Measurements from ENCODE around the gene FXYD6.
"Not testable (repeated sequence)": the region's sequence is repeated elsewhere in the genome, so short reads cannot be mapped to it uniquely, and the experiment has no call there.

FXYD6 gene

DNA sequence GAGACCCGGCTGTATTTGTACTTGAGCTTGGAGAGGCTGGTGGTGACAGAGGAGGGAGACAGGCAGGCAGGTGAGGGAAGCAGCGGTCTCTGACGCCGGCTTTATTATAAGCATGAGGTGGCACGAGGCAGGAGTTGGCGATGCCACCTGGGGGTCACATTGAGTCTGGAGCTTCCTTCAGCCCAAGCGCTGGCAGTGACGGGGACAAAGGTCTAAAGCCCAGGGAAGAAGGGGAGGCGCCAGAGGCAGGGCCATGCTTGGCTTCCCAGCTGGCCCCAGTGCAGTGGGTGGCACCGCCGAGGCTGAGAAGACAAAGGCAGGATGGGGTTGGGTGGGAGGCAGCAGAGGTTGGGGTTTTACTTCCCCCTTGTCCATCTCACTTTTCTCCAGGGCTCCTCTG, 56.4 kb downstream of the FXYD6 start:
- DNase-seq (ENCODE audit: extremely low read depth in 1 of 2, low read depth in 1 of 2), result no peak

GRCh38 chr11:117819096-117820040, 57.1 kb downstream of the FXYD6 start:
- DNase-seq (ENCODE audit: extremely low read depth in 1 of 2, low read depth in 1 of 2), result no peak

DNA sequence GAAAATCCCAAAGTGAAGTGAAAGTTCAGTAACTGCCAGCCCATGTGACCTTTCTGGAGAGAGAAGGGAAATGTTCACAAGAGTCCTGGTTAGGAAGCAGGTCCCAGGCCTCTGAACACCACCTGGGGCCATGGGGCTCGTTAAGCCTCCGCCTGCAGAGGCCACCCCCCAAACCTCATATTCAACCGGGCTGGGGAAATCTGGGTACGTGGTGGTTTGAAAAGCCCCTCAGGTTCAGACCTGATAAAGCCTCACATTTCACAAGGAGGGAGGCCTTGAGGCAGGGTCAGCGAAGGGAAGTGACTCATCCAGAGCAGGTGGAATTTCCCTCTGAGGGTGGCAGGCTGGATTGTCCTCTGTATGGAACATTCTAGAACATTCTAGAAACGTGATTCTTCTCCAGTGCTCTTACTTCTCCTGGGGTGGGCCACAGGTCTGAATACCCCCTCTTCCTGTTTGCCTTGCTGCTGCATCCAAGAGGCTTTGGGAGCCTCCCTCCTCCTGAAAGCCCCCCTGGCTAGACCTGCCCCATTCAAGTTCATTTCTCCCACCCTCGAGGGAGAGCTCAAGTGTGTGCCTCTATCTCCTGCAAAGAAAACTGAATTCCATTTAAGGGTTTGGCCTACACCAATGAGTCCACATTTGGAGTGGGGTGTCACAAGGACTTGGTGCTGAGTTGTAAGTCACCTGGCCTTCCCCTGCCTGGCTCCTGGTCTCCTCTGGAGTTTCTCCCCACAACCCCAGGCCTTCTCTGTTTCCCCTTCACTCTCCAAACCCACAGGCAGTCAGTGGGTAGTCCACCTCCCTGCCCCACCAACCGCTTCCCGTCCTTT, 58.2 kb downstream of the FXYD6 start:
- DNase-seq (ENCODE audit: extremely low read depth in 1 of 2, low read depth in 1 of 2), result no peak

DNA sequence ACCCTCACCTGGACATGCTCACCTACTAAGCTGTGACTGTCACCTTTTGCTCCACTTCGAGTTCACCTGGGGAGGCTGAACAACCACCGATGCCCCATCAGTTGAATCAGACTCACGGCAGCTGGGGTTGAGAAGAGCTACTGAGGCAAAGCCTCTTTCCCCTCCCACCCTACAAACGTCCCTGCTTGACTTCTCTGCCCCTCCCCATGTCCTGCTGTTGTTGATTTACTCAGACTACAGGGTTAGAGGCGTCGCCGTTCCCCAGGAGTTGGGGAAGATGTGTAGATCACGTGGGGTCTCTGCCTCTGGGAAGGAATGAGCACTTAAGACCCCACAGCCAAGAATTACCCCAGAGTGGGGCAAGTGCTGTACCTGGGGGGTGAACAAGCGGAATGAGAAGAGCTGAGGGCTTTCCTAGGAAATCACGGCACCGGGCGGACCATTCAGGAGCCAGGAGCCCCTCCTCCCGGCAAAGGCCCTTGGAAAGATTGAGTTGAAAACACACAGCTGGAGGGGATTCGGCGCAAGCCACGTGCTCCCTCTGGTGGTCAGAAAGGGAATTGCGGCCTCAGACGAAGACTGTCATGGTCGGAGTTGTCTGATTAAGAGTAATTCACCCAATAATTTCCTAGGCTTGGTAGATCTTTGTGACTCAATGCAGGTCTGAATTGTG, 59.0 kb downstream of the FXYD6 start:
- DNase-seq (ENCODE audit: extremely low read depth in 1 of 2, low read depth in 1 of 2), result peak; percentile 55 to 76

DNA sequence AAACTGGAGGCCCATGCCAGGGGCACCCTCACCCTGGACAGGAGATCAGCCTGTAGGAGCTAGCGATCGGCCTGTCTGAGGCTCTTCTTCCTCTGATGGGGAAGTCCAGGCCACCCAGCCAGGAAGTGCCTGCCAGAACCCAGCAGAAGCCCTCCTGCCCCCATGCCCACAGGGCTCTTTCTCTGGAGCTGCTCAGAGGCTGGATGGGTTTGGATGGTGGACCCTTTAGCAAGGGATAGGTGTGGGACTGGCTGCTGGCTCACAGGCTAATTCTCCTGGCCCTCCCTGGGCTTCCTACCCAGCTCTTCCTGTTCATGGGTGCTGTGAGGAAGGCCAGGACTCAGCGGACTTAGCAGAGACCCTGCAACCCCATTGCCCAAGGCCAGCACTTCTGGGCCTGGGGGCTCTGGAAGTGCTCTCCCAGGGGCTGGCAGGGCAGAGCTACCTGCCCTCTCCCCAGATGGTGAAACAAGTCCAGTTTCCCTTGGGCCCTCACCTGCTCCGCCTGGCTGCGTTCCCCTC, 59.6 kb downstream of the FXYD6 start:
- no peak for DNase-seq (ENCODE audit: extremely low read depth in 1 of 2, low read depth in 1 of 2)

DNA sequence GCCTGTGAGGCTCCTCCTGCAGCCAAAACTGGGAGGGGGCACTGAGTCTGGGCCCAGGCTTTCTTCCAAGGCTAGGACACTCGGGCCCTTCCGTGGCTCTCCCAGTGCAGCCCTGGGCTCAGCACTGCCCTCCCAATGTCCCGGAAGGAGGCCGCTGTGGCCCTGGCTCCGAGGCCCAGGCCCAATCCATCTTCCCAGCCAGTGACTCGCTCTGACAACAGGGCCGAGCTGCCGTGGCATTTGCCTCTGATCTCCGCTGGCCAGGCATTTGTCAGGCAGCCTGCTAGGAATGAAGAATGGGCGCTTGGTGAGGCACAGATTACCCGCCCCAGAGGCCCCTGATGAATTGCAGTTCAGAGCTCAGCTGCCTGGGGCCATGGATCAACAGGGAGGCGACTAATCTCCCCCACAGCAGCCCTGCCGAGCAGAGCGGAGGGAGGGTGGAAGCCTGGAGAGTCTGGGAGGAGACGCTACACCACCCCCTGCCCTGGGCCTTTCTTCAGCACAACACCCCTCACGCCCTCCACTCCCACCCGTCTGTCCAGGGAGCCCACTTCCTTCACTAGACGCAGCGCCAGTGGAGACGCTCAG, 60.2 kb downstream of the FXYD6 start:
- no peak for DNase-seq (ENCODE audit: extremely low read depth in 1 of 2, low read depth in 1 of 2)

GRCh38 chr11:117815262-117815803, 61.1 kb downstream of the FXYD6 start:
- peak; percentile 32 to 42 for DNase-seq (ENCODE audit: extremely low read depth in 1 of 2, low read depth in 1 of 2)

DNA sequence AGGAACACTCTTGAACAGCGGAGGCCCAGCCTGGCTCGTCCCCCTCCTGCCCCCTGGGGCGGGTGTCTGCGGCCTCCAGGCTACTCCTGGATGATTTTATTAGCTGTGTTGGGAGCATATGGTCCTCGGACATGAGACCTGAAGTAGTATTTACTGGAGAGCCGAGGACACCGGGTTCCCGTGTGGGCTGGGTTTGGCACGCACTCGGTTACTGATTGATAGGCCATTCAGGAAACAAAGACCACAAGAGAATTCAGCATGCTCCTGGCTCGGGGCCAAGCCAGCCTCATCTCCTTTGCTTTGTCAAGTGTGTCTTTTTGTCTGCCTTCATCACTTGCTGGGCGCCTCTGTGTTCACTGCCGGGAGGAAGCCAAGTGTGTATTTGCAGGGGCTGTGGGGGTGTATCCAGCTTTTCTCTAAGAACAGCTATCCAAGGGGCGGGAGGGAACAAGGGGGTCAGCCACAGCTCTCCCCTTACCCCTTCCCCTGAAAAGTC, 61.6 kb downstream of the FXYD6 start:
- peak; percentile 62 to 74 for DNase-seq (ENCODE audit: extremely low read depth in 1 of 2, low read depth in 1 of 2)

DNA sequence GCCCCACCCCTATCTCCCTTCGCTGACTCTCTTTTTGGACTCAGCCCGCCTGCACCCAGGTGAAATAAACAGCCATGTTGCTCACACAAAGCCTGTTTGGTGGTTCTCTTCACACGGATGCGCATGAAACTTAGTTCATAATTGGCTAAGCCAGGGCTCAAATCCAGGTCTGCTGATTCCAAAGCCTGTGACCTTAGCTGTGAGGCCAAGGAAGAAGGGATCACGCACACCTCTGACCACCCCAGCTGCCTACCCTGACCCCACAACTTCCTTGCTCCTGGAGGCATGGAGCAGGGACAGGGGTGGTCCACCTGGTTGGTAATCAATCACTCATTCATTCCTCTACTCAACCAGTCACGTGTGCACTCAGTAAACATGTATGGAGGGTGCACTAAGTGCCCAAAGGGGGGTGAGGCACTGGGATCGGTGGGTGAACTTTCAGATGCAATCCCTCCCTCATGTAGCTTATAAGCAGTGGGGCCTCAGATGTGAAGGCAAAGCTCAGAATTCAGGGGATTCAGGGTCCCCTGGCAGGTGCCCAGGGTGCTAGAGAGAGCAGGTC, 62.2 kb downstream of the FXYD6 start:
- no peak for DNase-seq (ENCODE audit: extremely low read depth in 1 of 2, low read depth in 1 of 2)

GRCh38 chr11:117810056-117810451, 66.4 kb downstream of the FXYD6 start:
- not testable (repeated sequence) for DNase-seq (ENCODE audit: extremely low read depth in 1 of 2, low read depth in 1 of 2)

DNA sequence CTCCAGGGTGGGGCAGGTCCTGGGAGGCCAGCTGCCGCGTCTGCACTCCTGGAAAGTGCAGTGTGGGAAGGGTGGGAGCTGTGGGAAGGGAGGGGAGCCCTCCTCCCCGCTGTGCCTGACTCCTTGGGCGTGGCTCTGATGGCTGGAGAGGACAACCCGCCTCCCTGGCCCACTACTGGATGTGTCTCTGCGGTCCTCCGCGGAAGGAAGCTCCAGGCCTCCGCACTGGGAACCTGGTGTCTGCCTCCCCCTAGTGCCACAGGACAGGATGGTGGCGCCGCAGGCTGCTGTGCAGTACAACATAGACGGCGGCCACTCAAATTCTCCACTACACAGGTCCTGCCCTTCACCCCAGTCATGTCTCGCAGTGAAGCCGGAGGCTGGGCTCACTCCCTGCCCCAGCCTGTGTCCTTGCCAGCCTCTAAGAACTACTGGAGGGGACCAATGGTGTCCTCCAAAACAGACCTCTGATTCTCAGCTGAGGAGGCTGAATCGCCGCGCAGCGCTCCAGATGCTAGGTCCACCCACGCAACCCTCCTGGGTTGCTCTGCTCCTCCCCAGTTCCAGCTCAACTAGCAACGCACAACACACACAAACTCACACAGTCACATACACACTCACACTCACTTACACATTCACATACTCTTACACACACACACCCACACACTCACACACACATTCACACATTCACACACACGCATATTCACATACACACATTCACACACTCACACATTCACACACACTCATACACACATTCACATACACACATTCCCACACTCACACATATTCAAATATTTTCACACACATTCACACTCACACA, 67.0 kb downstream of the FXYD6 start:
- DNase-seq (ENCODE audit: extremely low read depth in 1 of 2, low read depth in 1 of 2), result no peak

- no peak for DNase-seq (ENCODE audit: extremely low read depth in 1 of 2, low read depth in 1 of 2)
These were observed 67.7 kb downstream of the FXYD6 start for GRCh38 chr11:117808784-117809183.

DNA sequence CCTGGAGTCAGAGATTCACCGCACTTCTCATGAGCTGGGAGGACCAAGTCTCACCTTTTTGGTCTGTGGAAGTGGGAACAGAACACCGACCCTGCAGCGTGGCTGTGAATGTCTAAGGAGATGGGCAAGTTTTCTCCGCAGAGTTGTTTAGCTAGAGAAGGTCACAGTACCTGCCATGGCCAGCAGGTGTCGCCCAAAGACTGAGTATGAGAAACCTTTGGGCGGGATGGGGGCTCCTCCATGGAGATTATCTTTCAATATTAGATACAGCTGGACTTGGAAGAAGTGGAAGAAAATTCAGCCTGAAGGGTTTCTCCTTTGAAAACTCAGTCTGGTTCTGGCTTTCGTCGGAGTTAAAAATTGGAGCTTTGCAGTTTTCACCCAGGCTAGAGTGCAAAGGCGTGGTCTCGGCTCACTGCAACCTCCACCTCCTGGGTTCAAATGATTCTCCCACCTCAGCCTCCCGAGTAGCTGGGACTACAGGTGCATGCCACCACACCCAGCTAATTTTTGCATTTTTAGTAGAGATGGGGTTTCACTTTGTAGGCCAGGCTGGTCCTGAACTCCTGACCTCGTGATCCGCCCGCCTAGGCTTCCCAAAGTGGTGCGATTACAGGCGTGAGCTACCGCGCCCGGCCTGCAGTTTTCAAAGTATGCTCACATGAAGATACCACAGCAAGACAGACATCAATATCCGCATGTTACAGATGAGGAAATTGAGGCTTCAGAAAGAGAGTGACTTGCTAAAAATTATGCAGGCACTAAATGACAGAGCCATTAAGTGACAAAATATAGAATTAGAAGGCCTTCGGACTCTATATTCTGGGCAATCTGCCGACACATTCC, 68.8 kb downstream of the FXYD6 start:
- peak; percentile 38 to 70 for DNase-seq (ENCODE audit: extremely low read depth in 1 of 2, low read depth in 1 of 2)

DNA sequence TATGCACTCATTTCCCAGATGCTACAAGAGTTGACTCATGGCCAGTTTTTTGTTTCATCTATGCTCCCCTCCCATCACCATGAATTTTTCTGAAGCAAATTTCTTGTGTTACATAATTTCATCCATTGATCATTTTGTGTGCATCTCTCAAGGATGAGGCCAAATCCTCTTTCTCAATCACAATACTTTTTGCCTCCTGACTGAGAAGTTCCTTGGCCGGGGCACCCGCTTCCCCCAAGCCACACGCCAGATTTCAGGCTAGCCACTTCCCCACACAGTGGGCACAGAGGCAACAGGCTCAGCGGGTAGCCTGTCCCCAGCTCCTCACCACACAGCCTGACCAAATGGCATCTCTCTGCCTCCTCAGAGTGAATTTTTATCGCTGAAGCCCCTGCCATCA, 69.6 kb downstream of the FXYD6 start:
- DNase-seq (ENCODE audit: extremely low read depth in 1 of 2, low read depth in 1 of 2), result no peak

- no peak for DNase-seq (ENCODE audit: extremely low read depth in 1 of 2, low read depth in 1 of 2)
These were observed 71.4 kb downstream of the FXYD6 start for GRCh38 chr11:117805045-117805444.

DNA sequence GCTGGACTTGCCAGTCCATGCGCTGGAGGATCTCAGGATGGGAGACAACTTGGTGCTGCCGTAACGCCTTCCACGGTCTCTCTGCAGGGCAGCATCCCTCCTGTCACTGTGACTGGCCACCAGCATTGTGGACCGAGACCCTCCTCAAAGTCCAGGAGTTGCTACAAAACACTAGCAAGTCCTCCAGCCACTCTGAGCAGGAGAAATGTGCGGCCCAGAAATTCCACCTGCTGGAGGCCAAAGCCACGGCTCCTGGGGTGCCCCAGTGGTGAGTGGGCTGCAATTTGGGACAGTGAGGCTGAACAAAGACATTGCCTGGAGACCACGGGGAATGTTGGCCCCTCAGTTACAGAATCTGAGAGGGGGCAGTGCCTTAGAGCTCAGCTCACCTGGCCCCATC, 72.6 kb downstream of the FXYD6 start:
- no peak for DNase-seq (ENCODE audit: extremely low read depth in 1 of 2, low read depth in 1 of 2)

DNA sequence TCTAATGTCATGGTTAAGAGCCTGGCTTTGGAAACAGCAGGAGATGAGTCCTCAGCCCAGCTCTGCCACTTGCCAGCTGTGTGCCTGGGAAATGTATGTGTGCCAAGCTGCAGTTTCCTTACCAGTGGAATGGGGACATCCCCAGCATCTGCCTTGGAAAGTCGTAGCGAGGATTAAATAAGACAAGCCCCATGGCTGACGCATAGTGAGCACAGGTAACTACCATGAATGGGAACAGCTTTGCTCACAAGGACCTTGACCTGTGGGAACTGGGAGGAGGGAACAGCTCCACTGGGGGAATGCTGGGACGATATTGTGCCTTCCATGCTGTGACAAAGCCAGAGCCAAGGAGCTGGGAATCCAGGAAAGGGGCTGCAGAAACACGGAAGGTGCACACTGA, 76.8 kb downstream of the FXYD6 start:
- no peak for DNase-seq (ENCODE audit: extremely low read depth in 1 of 2, low read depth in 1 of 2)

GRCh38 chr11:117796872-117797529, 79.5 kb downstream of the FXYD6 start, which contains the start of gene DSCAML1:
Gene DSCAML1 (minus strand): TSS chr11:117797216. CDS start chr11:117797079, 137 bp downstream.
- DNase-seq (ENCODE audit: extremely low read depth in 1 of 2, low read depth in 1 of 2), result peak in 1 of 2 donors; percentile 29
